Neural progenitor cell (in vitro differentiated cells): ENCODE data around the gene RRAS.

Experiments
- CTCF ChIP-seq: fragments of 200-600 bp; sonication (generic); IDR thresholded peaks from 2 replicates; pipeline ENCODE4 v1.5.1; 2017; ENCODE audit warnings: antibody characterized with exemption, mild to moderate bottlenecking
- EZH2 ChIP-seq: fragments of 200-600 bp; sonication (generic); IDR thresholded peaks from 2 replicates; pipeline ENCODE4 v1.6.1; 2017; ENCODE audit warnings: antibody characterized with exemption, mild to moderate bottlenecking, moderate library complexity
- EZH2phosphoT487 ChIP-seq: fragments of 200-600 bp; sonication (generic); IDR thresholded peaks from 2 replicates; pipeline ENCODE4 v1.6.1; 2017; ENCODE audit warnings: antibody characterized with exemption

DNA sequence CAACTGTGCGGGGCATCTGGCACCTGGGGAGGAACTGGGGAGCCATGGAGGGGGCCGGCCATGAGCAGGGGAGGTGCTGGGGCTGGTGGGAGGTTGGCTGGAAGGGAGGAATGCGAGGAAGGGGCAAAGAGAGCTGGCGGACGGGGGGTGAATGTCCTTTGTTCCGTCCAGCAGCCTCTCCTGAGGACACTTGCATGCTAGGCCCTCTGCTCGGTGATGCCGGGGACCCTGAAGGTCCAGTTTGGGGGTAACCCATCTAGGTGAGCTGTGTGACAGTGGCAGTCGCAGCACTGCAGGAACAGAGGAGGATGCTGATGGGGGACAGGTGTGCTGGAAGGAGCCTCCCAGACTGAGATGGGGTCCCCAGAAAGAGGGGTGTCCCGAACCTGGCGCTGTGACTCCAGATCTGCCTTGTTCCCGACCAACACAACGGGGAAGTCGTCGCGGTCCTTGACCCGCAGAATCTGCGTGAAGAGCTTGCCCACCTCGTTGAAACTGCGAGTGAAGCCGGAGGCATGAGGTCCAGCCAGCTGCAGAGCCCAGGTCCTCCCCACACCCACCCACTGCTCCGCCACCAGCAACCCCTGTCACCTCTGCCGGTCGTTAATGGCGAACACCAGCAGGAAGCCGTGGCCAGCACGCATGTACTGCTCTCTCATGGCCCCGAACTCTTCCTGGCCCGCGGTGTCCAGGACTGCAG is 3.6 kb downstream of the RRAS start:
- TF ChIP-seq CTCF (no peak), EZH2phosphoT487 (no peak), EZH2 (no peak)
